Spleen (tissue), 11 donors: ENCODE data around the gene NOM1. TPM values are rescaled to one million over a fixed set of nuclear protein-coding genes. Genes with fewer than 3 reads are reported as not detected.
A peak's percentile ranks its signal among the peaks of the same experiment; 100 is the strongest.

ENCODE experiments used
- DNase-seq: peaks from one replicate; pipeline ENCODE4 v3.0.0-alpha.2; 2020
- H3K27ac ChIP-seq, 8 donors: fragments of 200-600 bp; sonication (generic) in 7 of 8; 1 replicate in 4 of 8; 2 replicates in 4 of 8; pipeline versions ENCODE4 v1.5.0 to v1.8.0; 2016 to 2021; ENCODE audit warnings: inconsistent platforms in 4 of 8, mild to moderate bottlenecking in 4 of 8, moderate library complexity in 1 of 8
- H3K27me3 ChIP-seq, 7 donors: fragments of 200-600 bp; sonication (generic) in 6 of 7; replicated peaks in 1 of 7; 1 replicate in 4 of 7; 2 replicates in 3 of 7; pipeline versions ENCODE4 v1.5.0 to v1.8.0; 2016 to 2021; ENCODE audit warnings: inconsistent platforms in 3 of 7, mild to moderate bottlenecking in 1 of 7
- H3K36me3 ChIP-seq, 6 donors: fragments of 200-600 bp; sonication (generic) in 5 of 6; 1 replicate in 4 of 6; 2 replicates in 2 of 6; pipeline versions ENCODE4 v1.5.0 to v1.8.0; 2016 to 2021; ENCODE audit warnings: inconsistent platforms in 2 of 6
- H3K4me1 ChIP-seq, 6 donors: fragments of 200-600 bp; sonication (generic) in 5 of 6; 1 replicate in 3 of 6; 2 replicates in 3 of 6; pipeline versions ENCODE4 v1.5.0 to v1.8.0; 2016 to 2021; ENCODE audit warnings: inconsistent platforms in 3 of 6
- H3K4me3 ChIP-seq, 8 donors: fragments of 200-600 bp; sonication (generic) in 7 of 8; 1 replicate in 4 of 8; 2 replicates in 4 of 8; pipeline versions ENCODE4 v1.5.0 to v1.8.0; 2016 to 2021; ENCODE audit warnings: inconsistent platforms in 4 of 8, mild to moderate bottlenecking in 4 of 8, moderate library complexity in 2 of 8
- H3K9me3 ChIP-seq, 8 donors: fragments of 200-600 bp; sonication (generic) in 7 of 8; 1 replicate in 4 of 8; 2 replicates in 4 of 8; pipeline versions ENCODE4 v1.5.0 to v1.8.0; 2016 to 2021; ENCODE audit warnings: inconsistent platforms in 4 of 8
- POLR2A ChIP-seq, 3 donors: fragments of 450-650 bp; IDR thresholded peaks; one replicate each; pipeline ENCODE4 v1.5.1; 2017; ENCODE audit warnings: antibody characterized with exemption in 3 of 3, mild to moderate bottlenecking in 1 of 3
- POLR2AphosphoS5 ChIP-seq, 3 donors: sonication (generic); formaldehyde crosslinking; IDR thresholded peaks; one replicate each; pipeline ENCODE4 v1.5.1; 2017; ENCODE audit warnings: antibody characterized with exemption in 3 of 3
- WGBS, 5 donors: extraction: QIAGEN DNeasy Blood & Tissue Kit in 3 of 5; methylation state at CpG; one replicate each; pipeline versions ENCODE4 v1.1.5 to v1.1.7; 2013 to 2018; 5-methylcytosine and 5-hydroxymethylcytosine counted together
- intact Hi-C: fragments of 100-400 bp; cut with DNase I; formaldehyde crosslinking; loops from one replicate; pipeline ENCODE4 v1.15.0; 2023; ENCODE audit warnings: low total_unique reads
- polyA plus RNA-seq, 3 donors: library from polyadenylated mRNA; stranded (reverse); fragments of 200-250 nt; gene quantifications; one replicate each; pipeline ENCODE4 v1.2.1, GENCODE V29; 2013
- total RNA-seq, 7 donors: library from RNA; depleted of rRNA in 3 of 7; stranded (reverse); fragments of >200 nt in 3 of 7; fragmentation: NEBNext Ultra II Directional in 4 of 7; extraction: Animal tissue kit (Norgen Biotek cat#: 25700) in 4 of 7; gene quantifications; one replicate each; pipeline versions ENCODE4 v1.1.0 to v1.2.1, GENCODE V29; 2016 to 2021
- TF ChIP-seq, protein P1 (sequence below), 11 experiments: fragments of 200-600 bp in 7 of 11; fragments of 450-650 bp in 4 of 11; sonication (generic) in 4 of 11; IDR thresholded peaks in 8 of 11; conservative IDR thresholded peaks in 3 of 11; 1 replicate in 7 of 11; 2 replicates in 4 of 11; pipeline versions ENCODE4 v1.4.0 to v1.8.0; 2016 to 2021; ENCODE audit warnings: antibody characterized with exemption in 11 of 11, inconsistent platforms in 4 of 11, mild to moderate bottlenecking in 1 of 11
- donor health status: healthy with polysubstance abuse.
- donor health status: DM: no; HTN: no; CAD: no; lungs with moderate emphysema.
- donor health status: DM: no; HTN: no; CAD: no.
- donor health status: Bipolar disorder and iron deficiency.
- donor health status: healthy.
- donor health status: DM: no; HTN: no; CAD: no.
- donor health status: DM: yes; HTN: yes; CAD: no.

The NOM1 gene
- total and polyA plus RNA-seq, 10 donors, result 4.5 to 31.1 (median 22.0) TPM

- no peak overlapping the region for H3K27ac ChIP-seq
Measured at GRCh38 chr7:157006205-157006747, 56.8 kb downstream of the NOM1 start.

DNA sequence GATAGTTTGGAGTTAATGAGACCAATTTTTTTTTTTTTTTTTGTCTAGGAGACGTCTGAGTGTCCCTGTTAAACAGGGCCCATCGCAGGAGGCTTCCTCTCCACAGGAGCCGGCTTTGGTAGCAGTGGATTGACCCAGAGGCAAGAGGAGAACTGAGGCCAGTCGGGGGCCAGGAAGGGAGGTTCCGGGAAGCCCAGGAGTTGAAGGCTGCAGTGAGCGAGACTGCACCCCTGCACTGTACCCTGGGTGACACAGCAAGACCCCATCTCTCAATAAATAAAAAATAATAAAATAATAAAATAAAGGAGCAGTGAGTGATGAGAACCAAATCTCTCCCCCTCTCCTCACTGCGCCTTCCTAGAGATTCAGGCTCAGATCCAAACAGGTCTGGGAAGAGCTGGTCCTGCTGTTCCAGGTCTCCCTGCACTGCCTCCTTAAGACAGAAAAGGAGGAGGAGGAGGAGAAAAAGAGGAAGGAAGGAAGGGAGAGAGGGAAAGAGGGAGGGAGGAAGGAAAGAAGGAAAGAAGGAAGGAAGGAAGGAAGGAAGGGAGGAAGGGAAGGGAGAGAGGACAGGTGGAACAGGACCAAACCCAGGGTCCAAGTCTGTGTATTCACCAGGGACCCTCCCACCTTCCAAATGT, 57.4 kb downstream of the NOM1 start:
- no peak for TF ChIP-seq POLR2A (IDR thresholded peaks at IDR 0.05)
- TF ChIP-seq, protein P1, sequence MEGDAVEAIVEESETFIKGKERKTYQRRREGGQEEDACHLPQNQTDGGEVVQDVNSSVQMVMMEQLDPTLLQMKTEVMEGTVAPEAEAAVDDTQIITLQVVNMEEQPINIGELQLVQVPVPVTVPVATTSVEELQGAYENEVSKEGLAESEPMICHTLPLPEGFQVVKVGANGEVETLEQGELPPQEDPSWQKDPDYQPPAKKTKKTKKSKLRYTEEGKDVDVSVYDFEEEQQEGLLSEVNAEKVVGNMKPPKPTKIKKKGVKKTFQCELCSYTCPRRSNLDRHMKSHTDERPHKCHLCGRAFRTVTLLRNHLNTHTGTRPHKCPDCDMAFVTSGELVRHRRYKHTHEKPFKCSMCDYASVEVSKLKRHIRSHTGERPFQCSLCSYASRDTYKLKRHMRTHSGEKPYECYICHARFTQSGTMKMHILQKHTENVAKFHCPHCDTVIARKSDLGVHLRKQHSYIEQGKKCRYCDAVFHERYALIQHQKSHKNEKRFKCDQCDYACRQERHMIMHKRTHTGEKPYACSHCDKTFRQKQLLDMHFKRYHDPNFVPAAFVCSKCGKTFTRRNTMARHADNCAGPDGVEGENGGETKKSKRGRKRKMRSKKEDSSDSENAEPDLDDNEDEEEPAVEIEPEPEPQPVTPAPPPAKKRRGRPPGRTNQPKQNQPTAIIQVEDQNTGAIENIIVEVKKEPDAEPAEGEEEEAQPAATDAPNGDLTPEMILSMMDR (IDR thresholded peaks at IDR 0.05 in 8 of 11, conservative IDR thresholded peaks at IDR 0.05 in 3 of 11), result no peak
- no peak for TF ChIP-seq POLR2AphosphoS5 (IDR thresholded peaks at IDR 0.05)
- WGBS, 5 donors, result 10 to 19% (median 16%) methylated on average over 7 of the region's 7 CpGs
- DNase-seq, result no peak
- H3K4me3 ChIP-seq, result no peak overlapping the region
- H3K9me3 ChIP-seq, result no peaks in the 10 kb centered on the region
- H3K27ac ChIP-seq, result no peak overlapping the region
- peaks cover 11 to 89% (median 68%) of the 10 kb centered on the region in 6 donors for H3K4me1 ChIP-seq
- H3K27me3 ChIP-seq, result peaks cover 22 to 98% (median 97%) of the 10 kb centered on the region in 7 donors
- intact Hi-C loops, result no loop called here
- H3K36me3 ChIP-seq, result no peaks in the 10 kb centered on the region

More at GRCh38 chr7:157006205-157006747, 56.8 kb downstream of the NOM1 start:
- TF ChIP-seq POLR2A (IDR thresholded peaks at IDR 0.05) (no peak), POLR2AphosphoS5 (IDR thresholded peaks at IDR 0.05) (no peak)
- TF ChIP-seq, protein P1 (IDR thresholded peaks at IDR 0.05 in 8 of 11, conservative IDR thresholded peaks at IDR 0.05 in 3 of 11), result no peak
- peaks cover 4 to 84% (median 64%) of the 10 kb centered on the region in 6 donors for H3K4me1 ChIP-seq
- intact Hi-C loops, result no loop called here
- H3K36me3 ChIP-seq, result no peaks in the 10 kb centered on the region
- 5 to 13% (median 7%) methylated on average over 24 to 39 of the region's 39 CpGs for WGBS, 5 donors
- H3K4me3 ChIP-seq, result no peak overlapping the region
- DNase-seq, result peak; percentile 76
- H3K9me3 ChIP-seq, result no peaks in the 10 kb centered on the region
- peaks cover 22 to 98% (median 97%) of the 10 kb centered on the region in 7 donors for H3K27me3 ChIP-seq

- Histone ChIP-seq H3K27ac (no peak overlapping the region), H3K4me1 (peaks cover 11 to 85% (median 63%) of the 10 kb centered on the region in 6 donors), H3K4me3 (no peak overlapping the region), H3K9me3 (no peaks in the 10 kb centered on the region), H3K36me3 (no peaks in the 10 kb centered on the region), H3K27me3 (peaks cover 22 to 98% (median 95%) of the 10 kb centered on the region in 7 donors)
- no peak for TF ChIP-seq POLR2A (IDR thresholded peaks at IDR 0.05)
- no peak for TF ChIP-seq POLR2AphosphoS5 (IDR thresholded peaks at IDR 0.05)
- TF ChIP-seq, protein P1 (IDR thresholded peaks at IDR 0.05 in 8 of 11, conservative IDR thresholded peaks at IDR 0.05 in 3 of 11), result no peak
- intact Hi-C loops, result no loop called here
- 10 to 16% (median 13%) methylated on average over 18 of the region's 18 CpGs for WGBS, 5 donors
- no peak for DNase-seq
Measured at GRCh38 chr7:157007470-157008066, 58.1 kb downstream of the NOM1 start.
